Stimulated activated CD4-positive, alpha-beta T cell treated with anti-CD3 and anti-CD28 coated beads, Interleukin-1b, Interleukin-23, amount 100 ng/mL, for 24 hours (primary cell): ENCODE results near the gene OR11H7.
"Not testable (repeated sequence)": the region's sequence is repeated elsewhere in the genome, so short reads cannot be mapped to it uniquely, and the experiment has no call there.

ENCODE experiments used
- DNase-seq, 4 experiments: peaks; one replicate each; pipeline ENCODE4 v3.0.0-alpha.2; 2020; ENCODE audit warnings: low read depth in 4 of 4, low spot score in 1 of 4

The OR11H7 gene

DNA sequence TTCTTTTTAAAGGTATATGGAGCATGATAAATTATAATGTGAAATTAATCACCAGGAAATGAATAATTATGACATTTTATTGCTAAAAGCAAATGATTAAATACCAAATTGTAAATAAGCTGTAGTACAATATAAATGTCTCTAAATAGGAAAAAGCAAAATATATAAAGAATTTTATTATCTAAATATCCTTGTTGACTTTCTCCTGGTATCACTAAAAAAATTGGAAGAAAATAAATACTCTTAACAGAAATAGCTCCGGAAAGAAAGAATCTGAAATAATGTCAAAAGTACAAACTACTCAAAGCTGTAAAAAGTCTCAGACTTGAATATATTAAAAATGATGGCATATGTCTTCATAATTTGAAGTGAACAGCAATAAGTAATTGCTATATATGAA lies at the start of gene OR11H7:
TSS of gene OR11H7 (plus strand) at position 301 of the 400 bp plus-strand sequence.
- DNase-seq = no peak

DNA sequence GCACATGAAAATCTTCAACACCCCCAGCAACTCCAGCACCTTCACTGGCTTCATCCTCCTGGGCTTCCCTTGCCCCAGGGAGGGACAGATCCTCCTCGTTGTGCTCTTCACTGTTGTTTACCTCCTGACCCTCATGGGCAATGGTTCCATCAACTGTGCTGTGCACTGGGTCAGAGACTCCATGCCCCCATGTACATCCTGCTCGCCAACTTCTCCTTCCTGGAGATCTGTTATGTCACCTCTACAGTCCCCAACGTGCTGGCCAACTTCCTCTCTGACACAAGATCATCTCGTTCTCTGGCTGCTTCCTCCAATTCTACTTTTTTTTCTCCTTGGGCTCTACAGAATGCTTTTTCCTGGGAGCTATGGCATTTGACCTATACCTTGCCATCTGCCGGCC lies 49.6 kb upstream of the OR11H7 start:
- no peak for DNase-seq

DNA sequence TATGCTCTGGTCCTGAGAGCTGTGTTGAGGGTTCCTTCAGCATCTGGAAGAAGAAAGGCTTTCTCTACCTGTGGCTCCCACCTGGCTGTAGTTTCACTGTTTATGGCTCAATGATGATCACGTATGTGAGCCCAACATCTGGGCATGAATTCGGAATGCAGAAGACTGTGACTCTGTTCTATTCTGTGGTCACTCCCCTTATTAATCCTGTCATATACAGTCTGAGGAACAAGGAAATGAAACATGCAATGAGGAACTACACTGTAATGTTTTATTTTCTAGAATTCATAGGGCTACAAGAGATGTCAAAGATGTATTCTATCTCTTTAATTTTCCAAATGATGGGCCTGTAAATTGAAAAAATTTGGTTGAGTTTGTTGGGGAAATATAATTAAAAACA lies 48.9 kb upstream of the OR11H7 start:
- DNase-seq = no peak

DNA sequence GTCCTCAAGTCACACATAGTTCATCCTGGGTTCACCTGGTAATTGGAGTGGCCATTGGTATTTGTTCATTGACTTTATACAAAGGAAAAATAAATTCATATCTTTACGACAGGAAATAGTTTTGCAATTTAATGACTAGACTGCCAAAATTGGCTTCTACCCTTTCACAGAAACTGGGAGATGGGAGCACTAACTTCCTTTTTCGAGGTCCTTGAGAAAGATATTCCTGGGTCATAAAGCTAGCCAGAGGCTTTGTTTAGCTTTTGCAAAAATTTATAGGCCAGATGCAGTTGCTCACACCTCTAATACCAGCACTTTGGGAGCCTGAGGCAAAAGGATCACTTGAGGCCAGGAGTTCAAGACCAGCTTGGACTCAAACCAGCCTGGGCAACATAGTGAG lies 48.3 kb upstream of the OR11H7 start:
- no peak for DNase-seq

DNA sequence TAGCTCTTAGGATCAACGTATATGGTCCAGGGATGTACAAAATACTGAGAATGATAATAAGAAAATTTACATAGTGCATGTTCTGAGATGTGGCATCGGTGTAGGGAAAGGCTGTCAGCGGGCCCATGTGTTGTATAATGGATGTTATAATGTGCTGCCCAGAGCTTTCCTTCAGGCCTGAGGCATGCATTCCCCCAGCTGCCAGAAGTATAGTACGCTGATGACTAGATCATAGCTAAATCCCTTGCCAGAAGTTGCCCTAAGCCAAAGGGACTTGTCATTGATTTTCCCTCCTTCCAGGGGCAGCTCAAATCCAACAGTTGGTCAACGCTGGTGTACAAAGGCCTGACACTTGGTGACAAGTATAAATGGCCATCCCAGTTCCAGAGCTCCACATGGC lies 44.6 kb upstream of the OR11H7 start:
- no peak for DNase-seq

DNA sequence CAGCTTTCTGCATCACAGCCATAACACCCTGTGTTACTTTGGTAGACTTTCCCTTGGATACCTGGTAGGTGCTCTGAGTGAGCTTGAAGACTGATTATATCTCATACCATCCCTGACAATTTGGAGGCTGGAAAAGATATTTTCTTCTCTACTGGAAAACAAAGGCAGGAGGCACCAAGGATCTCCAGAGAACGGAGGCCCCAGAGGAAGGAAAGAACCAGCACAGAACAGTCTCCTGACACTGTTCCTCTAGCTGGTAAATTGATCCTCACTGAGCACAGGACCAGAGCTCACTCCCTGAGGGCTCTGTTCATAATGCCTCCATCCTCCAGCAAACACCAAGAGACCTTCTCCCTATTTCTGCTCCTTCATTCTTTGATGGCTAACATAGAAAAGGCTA lies 38.2 kb upstream of the OR11H7 start, which contains the start of gene OR11G2:
TSS of gene OR11G2 (plus strand) at position 301 of the 400 bp plus-strand sequence. CDS start 6,542 bp downstream, outside the sequence.
- DNase-seq = no peak

DNA sequence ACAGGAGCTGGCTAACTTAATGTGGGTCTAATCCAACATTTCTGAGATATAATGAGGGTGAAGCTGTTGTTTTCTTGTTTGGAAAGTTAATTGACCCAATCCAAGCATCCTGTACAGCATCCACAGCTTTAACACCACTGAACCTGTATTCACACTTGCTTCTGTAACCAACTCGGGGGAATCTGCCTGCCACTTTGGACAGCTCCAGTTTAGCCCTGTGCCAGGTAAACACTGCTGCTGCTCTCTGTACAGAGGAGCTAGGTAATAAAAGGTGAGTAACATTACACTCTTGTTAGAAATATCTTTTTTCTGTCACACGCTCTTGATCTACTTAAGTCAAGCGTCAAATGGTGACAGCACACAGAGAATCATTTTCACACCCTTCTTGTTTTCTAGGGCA lies 37.4 kb upstream of the OR11H7 start:
- DNase-seq = no peak

DNA sequence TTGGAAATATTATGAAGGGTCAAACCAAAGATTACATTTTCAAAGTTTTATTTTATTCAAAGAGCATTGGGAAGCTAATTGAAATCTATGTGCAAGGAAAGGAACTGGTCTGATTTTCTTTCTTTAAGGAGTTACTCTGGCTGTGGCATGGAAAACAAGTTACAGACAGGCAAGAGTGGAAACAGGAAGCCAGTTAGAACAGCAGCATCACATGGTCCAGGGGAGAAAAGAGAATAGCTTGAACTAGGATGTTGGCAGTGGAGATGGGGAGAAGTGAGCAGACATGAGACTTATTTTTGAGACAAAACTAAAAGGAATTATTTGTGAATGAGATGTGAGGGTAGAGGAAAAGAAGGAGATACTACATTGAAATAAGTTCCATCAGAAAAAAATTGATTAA lies 34.7 kb upstream of the OR11H7 start:
- no peak for DNase-seq

DNA sequence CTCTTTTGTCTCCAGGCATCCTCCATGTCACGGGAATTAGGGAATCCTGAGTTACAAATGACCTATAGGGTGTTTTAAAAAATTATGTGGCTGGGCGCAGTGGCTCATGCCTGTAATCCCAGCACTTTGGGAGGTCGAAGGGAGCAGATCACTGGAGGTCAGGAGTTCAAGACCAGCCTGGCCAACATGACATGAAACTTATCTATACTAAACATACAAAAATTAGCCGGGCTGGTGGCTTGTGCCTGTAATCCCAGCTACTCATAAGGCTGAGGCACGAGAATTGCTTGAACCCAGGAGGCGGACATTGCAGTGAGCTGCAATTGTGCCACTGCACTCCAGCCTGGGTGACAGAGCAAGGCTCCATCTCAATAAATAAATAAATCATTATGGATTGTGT lies 33.6 kb upstream of the OR11H7 start:
- not testable (repeated sequence) for DNase-seq

DNA sequence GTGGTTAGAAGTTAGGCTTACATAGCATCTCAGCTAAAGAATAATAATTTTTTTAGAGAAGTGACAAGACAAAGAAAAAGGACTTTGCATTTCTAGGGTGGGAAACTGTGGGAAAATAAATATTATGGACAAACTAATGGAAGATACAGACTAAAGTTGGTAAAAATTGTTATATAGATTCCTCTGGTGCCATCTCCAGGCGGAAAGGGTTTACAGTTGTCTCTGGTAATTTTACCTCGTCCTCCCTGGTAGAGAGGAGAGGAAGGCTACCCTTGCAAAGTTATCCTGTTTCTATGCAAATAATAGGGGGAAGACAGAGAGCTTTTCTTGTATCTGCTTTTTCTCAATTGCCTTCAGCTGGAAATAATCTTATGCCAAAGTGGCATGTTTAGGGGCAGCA lies 32.9 kb upstream of the OR11H7 start:
- DNase-seq = no peak

DNA sequence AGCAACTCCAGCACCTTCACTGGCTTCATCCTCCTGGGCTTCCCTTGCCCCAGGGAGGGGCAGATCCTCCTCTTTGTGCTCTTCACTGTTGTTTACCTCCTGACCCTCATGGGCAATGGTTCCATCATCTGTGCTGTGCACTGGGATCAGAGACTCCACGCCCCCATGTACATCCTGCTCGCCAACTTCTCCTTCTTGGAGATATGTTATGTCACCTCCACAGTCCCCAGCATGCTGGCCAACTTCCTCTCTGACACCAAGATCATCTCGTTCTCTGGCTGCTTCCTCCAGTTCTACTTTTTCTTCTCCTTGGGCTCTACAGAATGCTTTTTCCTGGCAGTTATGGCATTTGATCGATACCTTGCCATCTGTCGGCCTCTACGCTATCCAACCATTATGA lies 31.3 kb upstream of the OR11H7 start:
- DNase-seq = no peak

DNA sequence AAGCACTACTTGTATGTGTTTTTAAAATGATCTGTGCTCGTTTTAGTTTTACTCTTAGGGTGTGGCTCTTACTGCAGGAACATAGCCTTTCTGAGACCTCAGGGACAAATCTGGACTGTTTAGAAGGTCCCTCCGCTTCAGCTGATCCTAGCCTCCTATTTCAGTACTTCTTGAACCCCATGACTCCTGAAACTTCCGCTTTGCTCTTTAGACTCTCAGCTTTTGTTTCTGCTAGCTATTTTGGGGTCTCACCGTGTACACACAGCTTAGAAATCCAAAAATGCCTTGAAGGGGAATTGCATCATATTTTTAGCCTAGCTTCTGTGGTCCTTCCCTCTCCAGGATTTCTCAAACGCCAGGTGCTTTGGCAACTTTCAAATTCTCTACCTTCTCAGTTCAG lies 29.8 kb upstream of the OR11H7 start:
- DNase-seq = no peak

DNA sequence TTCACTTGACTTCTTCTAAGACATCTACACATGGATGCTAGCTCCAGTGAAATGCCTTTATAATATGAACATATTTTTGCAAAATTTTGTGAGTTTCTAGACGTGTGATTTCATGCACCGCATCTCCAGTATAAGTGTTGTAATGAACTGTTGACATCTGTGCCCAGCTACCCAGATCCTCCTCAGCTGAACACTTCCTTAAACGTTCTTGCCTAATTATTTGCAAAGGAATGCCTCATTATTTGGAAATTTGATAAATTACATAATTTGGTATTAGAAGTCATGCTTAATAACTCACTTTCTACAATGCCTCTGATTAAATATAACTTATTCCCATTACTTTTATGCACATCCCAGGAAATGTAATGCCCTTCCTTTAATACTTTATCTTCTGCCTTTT lies 24.1 kb upstream of the OR11H7 start:
- DNase-seq = no peak

DNA sequence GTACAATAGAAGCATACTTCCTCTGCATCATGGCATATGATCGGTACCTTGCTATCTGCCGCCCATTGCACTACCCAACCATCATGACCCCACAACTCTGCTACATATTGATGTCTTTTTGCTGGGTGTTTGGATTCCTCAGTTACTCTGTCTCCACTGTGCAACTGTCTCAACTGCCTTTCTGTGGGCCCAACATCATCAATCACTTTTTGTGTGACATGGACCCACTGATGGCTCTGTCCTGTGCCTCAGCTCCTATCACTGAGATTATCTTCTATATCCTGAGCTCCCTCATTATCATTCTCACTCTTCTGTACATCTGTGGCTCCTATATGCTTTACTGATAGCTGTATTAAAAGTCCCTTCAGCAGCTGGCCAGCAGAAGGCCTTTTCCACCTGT lies 19.2 kb upstream of the OR11H7 start:
- DNase-seq = no peak

DNA sequence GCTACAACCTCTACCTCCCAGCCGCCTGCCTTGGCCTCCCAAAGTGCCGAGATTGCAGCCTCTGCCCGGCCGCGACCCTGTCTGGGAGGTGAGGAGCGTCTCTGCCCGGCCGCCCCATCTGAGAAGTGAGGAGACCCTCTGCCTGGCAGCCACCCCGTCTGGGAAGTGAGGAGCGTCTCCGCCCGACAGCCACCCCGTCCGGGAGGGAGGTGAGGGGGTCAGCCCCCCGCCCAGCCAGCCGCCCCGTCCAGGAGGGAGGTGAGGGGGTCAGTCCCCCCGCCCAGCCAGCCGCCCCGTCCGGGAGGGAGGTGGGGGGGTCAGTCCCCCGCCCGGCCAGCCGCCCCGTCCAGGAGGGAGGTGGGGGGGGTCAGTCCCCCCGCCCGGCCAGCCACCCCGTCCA lies 16.4 kb upstream of the OR11H7 start:
- DNase-seq = not testable (repeated sequence)

DNA sequence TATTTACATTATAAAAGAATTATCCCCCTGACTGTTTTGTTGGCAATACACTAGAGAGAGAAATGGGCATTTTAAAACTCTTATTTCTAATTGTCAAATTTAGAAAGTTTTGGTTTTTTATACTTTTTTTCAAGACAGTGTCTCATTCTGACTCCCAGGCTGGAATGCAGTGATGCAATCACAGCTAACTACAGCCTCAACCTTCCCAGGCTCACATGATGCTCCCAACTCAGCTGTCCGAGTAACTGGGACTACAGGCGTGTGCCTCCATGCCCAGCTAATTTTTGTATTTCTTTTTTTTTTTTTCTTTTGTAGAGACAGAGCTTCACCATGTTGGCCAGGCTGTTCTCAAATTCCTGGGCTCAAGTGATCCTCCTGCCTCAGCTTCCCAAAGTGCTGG lies 13.6 kb upstream of the OR11H7 start:
- no peak for DNase-seq

DNA sequence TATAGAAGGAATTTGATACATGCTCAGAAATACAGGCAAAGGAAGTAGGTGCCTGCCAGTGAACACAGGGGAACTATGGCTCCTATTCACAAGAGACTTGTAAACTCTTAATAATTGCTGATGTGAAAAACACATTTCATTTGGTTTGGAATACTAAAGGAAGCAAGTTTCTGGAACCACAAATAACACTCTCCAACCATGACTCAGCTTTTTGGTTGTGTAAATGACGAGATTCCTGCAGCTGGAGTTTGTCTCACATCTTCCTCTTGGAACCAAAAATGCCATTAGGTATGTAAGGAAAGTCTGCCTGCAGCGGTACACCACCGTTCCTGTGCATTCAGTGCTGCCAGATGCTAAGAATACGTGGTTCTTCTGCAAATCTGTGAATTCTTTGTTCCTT lies 9.7 kb upstream of the OR11H7 start:
- no peak for DNase-seq

DNA sequence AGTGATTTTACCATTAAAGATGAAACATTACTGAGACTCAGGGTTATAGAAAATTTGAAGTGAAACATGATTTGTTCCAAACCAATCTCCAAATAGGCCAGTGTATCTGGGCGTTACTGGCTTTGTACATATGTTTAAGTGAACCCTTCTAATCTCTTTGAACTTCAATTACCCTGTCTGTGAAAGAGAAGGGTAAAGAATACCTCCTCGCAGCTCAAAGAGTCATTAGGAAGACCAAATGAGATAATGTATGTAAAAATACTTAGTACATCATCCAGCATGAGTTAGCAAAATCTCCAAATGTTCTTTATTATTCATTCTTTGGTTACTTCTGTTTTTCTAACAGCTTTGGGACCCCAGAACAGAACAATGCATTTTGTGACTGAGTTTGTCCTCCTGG lies 5.4 kb upstream of the OR11H7 start, which contains the start of gene OR11H6:
TSS of gene OR11H6 (plus strand) at position 301 of the 400 bp plus-strand sequence. CDS start at position 301, 0 bp downstream.
- DNase-seq = no peak

DNA sequence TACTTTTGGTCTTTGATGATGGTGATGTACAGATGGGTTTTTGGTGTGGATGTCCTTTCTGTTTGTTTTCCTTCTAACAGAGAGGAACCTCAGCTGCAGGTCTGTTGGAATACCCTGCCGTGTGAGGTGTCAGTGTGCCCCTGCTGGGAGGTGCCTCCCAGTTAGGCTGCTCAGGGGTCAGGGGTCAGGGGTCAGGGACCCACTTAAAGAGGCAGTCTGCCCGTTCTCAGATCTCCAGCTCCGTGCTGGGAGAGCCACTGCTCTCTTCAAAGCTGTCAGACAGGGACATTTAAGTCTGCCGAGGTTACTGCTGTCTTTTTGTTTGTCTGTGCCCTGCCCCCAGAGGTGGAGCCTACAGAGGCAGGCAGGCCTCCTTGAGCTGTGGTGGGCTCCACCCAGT lies 6.6 kb downstream of the OR11H7 start:
- DNase-seq = not testable (repeated sequence)

DNA sequence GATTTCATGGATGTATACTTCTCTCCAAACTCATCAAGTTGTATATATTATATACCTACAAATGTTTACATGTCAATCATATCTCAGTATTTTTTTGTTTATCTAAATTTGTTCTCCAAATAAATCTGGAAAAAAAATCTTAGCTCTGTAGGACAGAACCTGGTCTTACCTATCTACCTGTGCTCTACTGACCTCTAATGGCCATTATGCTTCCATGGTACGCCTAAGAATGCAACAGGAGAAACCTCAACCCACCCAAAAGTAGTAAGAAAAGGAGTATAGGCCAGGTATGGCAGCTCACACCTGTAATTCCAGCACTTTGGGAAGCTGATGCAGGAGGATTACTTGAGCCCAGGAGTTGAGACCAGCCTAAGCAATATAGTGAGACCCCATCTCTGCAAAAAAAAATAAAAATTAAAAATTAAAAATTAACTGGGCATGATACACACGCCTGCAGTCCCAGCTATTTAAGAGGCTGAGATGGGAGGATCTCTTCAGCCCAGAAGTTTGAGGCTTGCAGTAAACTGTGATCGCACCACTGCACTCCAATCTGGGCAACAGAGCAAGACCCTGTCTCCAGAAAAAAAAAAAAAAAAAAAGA lies 19.0 kb downstream of the OR11H7 start:
- DNase-seq = no peak

DNA sequence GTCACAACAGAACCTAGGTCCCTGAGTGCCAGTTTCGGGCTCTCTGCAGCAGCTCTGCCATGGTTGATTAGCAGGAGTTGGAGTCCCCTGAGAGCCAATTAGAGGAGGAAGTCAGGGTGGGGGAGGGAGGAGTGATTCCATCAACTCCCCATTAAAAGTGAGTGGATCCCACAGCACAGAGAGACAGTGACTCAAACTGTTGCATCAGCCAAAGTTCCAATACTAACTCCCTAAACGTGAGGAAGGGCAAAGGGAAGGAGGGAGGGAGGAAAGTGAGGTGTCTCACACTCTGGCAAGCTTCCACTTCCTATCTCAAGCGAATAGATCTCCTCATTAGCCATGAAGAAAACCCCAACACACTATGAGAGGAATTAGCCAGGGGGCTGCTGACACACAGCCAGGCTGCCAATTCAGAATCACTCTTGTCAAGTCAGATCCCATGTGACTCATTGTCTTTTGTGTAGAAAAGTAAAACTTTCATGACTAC lies 33.9 kb downstream of the OR11H7 start:
- no peak for DNase-seq

DNA sequence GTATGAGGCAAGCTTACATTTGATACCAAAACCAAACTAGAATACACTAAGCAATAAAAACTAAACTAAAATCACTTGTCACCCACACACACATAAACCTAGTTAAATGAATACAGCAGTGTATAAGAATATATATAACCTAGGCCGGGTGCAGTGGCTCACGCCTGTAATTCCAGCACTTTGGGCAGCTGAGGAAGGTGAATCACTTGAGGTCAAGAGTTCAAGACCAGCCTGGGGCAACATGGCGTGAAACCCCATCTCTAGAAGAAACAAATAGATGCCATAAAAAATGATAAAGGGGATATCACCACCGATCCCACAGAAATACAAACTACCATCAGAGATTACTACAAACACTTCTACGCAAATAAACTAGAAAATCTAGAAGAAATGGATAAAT lies 35.6 kb downstream of the OR11H7 start:
- DNase-seq = not testable (repeated sequence)

DNA sequence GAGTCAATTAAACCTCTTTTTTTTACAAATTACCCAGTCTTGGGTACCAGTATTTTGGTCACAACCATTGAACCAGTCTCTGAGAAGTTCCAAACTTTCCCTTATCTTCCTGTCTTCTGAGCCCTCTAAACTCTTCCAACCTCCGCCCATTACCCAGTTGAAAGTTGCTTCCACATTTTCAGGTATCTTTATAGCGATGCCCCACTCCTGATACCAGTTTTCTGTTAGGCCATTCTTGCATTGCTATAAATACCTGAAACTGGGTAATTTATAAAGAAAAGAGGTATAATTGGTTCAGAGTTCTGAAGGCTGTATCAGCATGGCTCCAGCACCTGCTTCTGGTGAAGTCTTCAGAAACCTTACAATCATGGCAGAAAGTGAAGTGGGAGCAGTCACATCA lies 45.3 kb downstream of the OR11H7 start:
- DNase-seq = no peak
